ENCODE results near the gene DENND10.
"Not testable (repeated sequence)": the region's sequence is repeated elsewhere in the genome, so short reads cannot be mapped to it uniquely, and the experiment has no call there.

The DENND10 gene

DNA sequence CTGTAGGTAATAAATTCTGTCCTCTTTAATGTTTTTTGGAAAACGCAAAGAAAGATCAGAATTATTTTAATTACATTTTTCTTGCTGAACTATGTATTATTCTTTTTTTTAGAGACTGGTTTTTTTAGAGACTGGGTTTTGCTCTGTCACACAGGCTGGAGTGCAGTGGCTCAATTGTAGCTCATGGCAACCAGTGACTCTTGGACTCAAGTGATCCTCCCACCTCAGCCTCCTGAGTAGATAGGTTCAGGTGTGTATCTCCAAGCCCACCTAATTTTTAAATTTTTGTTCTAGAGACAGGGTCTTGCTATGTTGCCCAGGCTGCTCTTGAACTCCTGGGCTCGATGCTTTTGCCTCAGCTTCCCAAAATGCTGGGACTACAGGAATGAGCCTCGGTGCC is 5.3 kb upstream of the DENND10 start:
- in situ Hi-C loops (cut with MboI; ENCODE audit: low sequenced_read_pairs): no loop called here

DNA sequence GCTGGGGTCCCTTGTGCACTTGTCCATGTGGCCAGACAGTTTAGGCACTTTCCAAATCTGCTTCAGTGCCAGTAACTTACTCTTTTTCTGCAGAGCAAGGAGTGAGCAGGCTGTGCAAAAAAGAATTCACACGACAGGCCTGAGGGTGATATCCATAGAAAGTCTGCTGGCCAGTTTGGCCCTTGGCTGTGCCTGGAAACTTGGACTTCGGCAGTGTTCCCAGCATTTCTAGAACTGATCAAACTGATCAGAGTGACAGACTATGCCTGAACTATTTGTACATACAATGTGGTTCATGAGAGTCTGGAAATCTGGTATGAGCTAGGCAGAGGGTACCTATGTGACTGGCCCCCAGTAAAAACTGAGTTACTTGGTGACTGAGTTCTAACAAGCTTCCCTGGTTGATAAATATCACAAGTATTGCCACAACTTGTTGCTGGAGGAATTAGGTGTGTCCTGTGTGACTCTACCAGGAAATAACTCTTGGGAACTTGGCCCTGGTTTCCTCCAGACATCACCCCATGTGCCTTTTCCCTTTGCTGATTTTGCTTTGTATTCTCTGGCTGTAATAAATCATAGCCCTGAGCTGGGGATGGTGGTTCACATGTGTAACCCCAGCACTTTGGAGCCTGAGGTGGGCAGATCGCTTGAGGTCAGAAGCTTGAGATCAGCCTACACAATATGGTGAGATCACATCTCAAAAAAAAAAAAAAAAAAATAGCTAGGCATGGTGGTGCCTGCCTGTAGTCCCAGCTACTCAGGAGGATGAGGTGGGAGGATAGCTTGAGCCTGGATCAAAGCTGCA is 3.3 kb upstream of the DENND10 start:
- in situ Hi-C loops (cut with MboI; ENCODE audit: low sequenced_read_pairs): no loop called here

DNA sequence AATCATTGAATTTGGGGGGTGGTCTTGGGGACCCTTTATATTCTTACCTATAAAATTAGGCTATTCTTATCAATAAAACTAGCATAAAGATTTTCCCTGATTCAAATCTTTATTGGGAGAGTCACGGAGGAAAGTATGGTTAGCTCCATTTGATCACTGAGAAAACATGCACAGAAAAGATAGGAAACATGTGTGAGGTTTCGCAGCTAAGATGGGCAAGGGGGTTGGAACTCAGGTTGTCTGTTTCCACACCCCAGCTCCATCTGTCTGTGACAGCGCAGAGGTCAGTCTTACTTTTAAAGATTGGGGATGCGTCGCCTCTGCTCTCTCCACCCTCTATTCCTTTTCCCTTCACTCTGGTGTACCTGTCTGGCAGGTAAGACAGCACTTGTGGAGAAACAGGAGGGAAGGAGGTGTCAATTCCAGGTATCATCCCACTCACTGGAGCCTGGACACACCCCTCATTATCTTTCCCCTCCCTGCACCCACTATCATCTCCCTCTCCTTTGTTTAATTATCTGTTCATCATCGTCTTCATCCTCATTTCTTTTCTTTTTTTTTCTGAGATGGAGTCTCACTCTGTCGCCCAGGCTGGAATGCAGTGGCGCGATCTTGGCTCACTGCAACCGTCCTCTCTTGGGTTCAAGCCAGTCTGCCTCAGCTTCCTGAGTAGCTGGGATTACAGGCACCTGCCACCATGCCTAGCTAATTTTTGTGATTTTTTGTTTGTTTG is 2.4 kb upstream of the DENND10 start:
- in situ Hi-C loops (cut with MboI; ENCODE audit: low sequenced_read_pairs): no loop called here

DNA sequence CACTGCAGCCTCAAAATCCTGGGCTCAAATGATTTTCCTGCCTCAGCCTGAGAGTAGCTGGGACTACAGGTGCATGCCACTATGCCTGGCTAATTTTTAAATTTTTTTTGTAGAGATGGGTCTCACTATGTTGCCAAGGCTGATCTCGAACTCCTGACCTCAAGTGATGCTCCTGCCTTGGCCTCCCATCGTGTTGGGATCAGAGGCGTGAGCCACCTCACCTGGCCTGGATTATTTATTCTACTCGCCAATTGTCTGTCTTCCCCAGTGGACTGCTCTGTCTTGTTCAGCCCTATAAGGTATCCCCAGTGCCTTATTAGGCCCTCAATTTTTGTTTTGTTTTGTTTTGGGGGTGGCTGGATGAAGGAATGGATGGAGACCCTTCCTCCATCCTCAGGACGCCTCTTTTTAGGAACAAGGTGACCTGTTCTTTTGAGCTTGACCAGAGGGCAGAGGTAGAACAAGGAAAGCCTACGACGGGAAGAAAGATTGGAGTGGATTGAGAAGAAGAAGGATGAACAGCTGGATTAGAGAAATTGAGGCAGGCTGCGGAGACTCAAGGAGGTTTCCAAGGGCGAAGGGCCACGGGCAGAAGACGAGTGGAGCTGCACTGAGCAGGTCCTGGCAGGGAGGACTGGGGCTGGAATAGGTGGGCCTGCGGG is 541 bp upstream of the DENND10 start:
- in situ Hi-C loops (cut with MboI; ENCODE audit: low sequenced_read_pairs): no loop called here

DNA sequence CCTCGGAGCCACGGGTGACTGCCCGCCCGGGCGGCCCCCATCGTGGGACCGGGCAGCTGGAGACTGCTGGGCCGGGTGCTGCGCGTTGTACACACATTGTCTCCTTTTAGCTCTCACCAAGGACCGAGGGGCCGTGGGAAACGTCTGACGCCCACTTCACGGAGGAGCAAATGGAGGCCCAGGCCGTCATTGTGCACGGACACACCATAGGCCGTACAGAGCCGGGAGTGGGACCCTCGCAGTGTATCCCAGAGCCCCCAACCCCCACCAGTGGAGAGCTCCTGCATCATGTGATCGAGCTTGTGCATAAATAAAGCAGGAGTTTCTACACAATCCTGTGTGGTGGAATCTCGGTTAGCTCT is 722 bp downstream of the DENND10 start:
- in situ Hi-C loops (cut with MboI; ENCODE audit: low sequenced_read_pairs): no loop called here

DNA sequence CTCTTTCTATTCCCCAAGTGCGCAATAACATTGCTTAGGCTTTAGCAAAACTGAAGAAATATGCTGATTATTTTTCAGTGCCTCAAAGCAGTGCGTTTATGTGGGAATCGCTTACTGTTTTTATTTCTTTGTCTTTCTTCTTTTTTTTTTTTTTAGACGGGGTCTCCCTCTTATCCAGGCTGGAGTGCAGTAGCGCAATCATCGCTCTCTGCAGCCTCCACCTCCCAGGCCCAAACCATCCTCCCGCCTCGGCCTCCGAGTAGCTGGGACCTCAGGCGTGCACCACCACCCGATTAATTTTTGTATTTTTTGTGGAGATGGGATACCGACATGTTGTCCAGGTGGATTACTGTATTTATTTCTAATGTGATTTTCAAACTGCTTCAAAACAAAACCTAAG is 1.2 kb downstream of the DENND10 start:
- in situ Hi-C loops (cut with MboI; ENCODE audit: low sequenced_read_pairs): no loop called here

DNA sequence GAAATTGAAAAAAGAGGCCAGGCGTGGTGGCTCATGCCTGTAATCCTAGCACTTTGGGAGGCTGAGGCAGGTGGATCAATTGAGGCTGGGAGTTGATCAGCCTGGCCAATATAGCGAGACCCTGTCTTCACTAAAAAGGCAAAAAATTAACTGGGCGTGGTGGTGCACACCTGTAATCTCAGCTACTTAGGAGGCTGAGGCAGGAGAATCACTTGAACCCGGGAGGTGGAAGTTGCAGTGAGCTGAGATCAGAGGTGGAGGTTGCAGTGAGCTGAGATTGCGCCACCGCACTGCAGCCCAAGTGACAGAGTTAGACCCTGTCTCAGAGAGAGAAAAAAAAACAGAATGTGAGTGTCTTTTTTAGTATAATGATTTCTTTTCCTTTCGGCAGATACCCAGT is 2.0 kb downstream of the DENND10 start:
- in situ Hi-C loops (cut with MboI; ENCODE audit: low sequenced_read_pairs): not testable (repeated sequence)

DNA sequence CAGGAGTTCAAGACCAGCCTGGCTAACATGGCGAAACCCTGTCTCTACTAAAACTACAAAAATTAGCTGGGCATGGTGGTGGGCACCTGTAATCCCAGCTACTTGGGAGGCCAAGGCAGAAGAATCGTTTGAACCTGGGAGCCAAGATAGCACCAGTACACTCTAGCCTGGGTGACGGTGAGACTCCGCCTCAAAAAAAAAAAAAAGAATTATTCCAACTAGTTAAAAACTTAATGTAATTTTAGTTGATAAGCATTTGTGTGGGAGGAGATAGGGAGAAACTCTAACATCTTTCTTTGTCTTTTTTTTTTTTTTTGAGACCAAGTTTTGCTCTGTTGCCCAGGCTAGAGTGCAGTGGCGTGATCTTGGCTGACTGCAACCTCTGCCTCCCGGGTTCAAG is 3.2 kb downstream of the DENND10 start:
- in situ Hi-C loops (cut with MboI; ENCODE audit: low sequenced_read_pairs): not testable (repeated sequence)

DNA sequence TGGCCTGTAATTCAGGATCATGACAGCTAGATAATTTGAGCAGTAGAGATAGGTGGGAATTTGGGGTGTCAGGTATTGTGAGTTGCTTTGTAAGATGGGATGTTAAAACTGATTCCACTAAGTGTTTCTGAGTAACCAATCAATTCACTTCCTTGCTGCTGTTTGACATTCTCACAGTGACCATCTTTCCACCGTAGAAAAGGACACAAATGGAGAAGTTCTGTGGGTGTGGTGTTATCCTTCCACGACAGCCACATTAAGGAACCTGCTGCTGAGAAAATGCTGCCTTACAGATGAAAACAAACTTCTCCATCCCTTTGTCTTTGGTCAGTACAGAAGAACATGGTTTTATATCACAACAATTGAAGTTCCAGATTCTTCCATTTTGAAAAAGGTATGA is 3.9 kb downstream of the DENND10 start:
- in situ Hi-C loops (cut with MboI; ENCODE audit: low sequenced_read_pairs): not testable (repeated sequence)

DNA sequence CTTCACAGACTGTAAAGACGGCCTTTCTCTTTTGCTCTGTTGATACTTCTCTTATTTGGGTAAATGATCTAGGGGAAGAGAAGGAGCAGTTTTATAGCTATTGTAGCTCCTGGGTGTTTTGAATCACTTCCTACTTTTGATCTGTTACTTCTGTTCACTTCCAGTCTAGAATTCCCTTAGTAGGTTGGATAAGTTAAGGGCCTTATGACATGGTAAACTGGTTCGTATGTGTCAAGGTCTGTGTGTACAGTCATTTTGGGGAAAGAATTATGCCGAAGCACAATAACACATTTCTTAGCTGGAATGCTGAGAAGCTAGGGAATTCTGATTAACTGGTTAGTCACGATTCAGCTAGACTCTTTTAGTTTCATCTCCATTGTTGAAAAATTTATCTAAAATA is 8.1 kb downstream of the DENND10 start:
- in situ Hi-C loops (cut with MboI; ENCODE audit: low sequenced_read_pairs): no loop called here

DNA sequence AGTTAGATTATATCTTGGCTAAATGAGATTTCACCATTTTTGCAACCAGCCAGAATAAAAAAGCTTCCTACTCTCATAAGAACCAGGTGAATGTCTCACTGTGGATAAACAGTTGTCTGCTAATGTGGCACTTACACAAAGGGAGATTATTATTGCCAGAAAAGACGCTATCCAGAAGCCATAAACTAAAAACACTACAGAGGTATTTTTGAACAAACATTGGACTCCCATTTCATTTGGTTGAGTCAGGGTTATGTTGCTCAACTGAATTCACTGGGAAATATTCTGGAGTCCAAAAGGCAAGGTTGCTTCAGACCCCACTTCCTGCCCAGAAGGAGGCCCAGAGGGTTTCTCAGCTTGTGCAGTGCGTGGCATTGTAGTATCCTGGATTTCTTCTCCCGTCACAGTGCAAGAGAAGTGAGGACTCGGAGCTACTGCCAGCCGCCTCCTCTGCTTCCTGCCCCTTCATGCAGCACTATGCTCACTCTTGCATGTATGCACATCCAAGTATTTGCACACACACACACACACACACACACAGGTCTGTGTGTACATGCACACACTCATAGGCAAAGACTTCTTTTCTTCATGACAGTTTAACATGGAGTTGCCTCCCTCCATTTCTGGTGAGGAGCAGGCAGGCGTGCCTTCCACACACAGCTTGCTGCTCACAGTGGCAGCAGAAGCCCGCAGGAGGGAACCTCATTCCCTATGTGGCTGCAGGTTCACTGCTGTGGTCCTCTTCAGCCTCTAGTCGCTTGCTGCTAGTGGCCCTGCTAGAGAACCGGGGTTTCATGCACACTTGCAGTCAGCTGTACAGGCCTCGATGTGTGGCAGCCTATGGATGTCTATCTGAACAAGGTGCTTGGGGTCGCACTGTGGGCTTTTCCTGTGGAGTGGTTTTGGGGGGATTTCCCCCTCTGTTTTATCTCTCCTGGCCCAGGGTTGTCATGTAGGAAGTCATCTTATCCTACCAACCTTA is 10.1 kb downstream of the DENND10 start:
- in situ Hi-C loops (cut with MboI; ENCODE audit: low sequenced_read_pairs): no loop called here

DNA sequence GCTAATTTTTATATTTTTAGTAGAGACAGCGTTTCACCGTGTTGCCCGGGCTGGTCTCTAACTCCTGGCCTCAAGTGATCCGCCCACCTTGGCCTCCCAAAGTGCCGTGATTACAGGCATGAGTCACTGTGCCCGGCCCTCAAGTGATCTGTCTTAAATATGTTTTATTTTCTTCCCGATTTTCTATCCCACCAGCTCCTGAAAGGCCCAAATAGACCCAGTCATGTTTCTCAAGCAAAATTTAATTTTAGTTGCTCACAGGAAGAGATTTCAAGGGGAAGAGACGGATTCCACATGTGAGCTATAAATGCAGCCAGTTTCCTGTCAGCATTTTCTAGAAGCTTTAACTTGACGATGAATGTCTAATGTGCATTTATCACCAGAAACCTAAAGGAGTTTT is 12.0 kb downstream of the DENND10 start:
- in situ Hi-C loops (cut with MboI; ENCODE audit: low sequenced_read_pairs): no loop called here

DNA sequence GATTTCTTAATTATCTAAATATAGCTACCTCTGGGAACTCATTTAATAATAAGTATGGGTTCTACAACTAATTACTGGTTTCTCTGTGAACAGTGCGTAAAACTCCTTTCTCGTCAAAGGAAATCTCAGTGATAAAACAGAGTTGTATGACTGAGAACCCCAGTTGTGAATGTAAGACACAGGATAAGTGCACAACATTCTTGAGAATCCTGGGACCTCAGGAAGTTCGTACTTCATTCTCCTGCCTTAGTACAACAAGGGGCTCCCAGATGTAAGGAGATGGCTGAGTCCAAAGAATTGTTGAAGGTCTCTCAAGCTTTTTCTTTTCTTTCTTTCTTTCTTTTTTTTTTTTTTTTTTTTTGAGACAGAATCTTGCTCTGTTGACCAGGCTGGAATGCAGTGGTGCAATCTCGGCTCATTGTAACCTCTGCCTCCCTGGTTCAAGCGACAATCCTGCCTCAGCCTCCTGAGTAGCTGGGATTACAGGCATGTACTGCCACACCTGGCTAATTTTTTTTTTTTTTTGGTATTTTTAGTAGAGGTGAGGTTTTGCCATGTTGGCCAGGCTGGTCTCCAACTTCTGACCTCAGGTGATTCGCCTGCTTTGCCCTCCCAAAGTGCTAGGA is 12.5 kb downstream of the DENND10 start:
- in situ Hi-C loops (cut with MboI; ENCODE audit: low sequenced_read_pairs): no loop called here

DNA sequence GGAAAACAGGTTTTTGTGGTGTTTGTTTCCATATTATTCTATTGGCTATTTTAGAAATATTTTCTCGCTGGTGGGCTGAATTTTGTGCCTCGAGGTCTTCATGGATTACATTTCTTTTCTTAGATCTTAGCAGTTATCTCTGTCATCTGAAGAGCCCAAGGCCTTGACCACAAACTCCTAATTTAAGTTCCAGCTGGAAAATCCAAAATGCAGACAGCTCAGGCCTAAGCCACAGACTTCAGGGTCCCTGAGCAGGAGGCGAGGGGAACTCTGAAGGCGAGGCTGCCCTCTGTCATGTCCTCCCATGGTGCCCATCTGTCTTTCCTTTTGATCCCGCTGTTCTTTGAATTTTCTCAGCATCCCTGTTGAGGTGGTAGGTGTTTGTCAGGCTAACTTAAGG is 14.3 kb downstream of the DENND10 start:
- in situ Hi-C loops (cut with MboI; ENCODE audit: low sequenced_read_pairs): no loop called here

DNA sequence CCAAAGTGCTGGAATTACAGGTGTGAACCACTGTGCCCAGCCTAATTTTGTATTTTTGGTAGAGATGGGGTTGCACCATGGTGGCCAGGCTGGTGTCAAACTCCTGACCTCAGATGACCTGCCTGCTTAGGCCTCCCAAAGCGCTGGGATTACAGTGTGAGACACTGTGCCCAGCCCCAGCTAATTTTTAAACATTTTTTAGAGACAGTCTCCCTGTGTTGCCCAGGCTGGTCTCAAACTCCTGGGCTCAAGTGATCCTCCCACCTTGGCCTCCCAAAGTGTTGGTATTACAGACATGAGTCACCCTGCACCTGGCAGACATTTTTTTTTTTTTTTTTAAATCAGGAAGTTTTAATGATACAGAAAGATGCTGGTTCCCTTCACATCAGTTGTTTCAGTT is 15.5 kb downstream of the DENND10 start:
- in situ Hi-C loops (cut with MboI; ENCODE audit: low sequenced_read_pairs): no loop called here

DNA sequence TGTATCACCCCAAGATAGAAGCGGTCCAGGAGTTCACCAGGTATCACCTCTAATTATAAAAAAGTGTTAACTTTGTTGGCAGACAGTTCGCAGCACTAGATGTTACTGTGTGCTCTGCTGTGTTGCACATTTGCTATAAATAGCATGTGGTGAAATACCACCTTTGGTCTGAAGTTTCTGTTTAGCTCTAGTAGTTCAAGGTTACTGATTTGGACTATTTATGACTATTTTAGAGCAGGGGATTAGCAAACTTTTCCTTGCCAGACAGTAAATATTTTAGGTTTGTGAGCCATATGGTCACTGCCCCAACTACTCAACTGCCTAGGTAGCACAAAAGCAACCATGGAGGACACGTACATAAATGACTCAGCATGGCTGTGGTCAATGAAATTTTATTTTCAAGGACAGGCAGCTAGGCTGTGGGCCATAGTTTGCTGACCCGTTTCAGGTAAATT is 16.5 kb downstream of the DENND10 start:
- in situ Hi-C loops (cut with MboI; ENCODE audit: low sequenced_read_pairs): no loop called here

DNA sequence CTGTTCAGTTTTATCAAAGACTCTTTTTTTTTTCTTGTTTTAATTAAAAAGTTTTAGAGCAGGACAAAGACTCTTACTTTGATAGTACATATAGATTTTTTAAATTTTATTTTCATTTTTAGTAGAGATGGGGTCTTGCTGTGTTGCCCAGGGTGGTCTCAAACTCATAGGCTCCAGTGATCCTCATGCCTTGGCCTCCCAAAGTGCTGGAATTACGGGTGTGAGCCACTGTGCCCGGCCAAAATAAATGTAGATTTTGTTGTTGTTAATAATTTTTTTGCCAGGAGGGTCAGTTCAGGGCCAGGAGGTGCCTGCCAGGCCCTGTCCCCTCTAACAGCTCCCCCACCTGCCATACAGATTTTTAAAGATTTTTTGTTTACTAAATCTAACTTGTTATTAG is 17.0 kb downstream of the DENND10 start:
- in situ Hi-C loops (cut with MboI; ENCODE audit: low sequenced_read_pairs): no loop called here

DNA sequence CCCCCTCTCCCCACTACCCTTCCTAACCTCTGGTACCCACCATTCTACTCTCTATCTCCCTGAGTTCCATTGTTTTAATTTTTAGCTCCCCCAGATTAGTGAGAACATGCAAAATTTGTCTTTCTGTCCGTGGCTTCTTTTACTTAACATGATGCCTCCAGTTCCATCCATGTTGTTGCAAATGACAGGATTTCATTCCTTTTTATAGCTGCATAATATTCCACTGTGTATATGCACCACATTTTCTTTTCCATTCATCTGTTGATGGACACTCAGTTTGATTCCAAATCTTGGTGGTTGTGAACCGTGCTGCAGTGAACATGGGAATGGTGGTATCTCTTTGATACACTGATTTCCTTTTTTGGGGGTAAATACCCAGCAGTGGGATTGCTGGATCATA is 22.0 kb downstream of the DENND10 start:
- in situ Hi-C loops (cut with MboI; ENCODE audit: low sequenced_read_pairs): no loop called here

DNA sequence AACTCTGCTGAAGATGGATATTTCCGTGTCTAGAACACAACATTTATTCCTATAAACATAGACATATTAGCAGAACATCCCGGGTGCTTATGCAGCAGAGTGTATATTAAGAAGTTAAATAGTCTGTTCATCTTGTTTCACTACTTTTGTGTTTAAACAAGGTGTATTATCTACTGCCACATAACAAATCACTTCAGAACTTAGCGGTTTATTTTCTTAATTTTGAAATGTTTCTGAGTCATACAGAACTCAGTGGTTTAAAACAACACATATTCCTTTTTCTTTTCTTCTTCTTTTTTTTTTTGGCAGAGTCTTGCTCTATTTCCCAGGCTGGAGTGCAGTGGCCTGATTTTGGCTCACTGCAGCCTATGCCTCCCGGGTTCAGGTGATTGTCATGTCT is 25.8 kb downstream of the DENND10 start:
- in situ Hi-C loops (cut with MboI; ENCODE audit: low sequenced_read_pairs): no loop called here

DNA sequence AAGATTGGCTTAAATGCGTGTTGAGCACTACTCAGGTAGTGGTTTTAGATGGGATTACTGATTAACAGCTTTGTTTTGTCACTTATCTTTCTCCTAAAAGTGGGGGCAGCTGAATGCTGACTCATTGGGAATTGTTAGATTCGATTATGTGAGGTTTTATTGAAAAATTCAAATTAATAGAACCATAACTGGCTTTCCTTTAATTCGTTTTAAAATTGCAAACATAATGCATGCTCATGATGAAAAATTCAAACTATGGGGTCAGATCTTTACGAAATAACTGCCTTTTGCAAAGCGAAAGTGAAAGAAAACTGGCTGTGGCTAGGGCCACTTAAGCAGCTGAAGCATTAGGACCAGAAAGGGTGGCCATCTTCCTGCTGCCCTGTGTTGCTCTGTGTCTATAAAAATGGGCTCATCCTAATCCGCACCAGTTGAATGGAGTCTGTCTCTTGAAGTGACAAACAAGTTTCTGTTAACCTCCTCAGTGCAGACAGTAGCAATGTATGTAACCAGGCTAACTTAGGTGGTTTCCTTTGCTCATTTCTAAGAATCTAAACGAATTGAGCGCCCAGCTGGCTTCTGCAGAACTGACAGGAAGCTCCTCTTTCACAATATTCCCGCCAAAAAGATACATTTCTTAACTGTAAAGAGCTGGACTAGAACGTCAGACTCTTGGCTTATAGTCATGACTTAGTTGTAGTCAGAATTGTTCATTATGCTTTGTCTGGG is 27.8 kb downstream of the DENND10 start:
- in situ Hi-C loops (cut with MboI; ENCODE audit: low sequenced_read_pairs): no loop called here

Data from HL-60/S4 (cell line).